Measurements from ENCODE around the gene CACHD1.
A peak's percentile ranks its signal among the peaks of the same experiment; 100 is the strongest.

CACHD1 gene

GRCh38 chr1:64472805-64473204 lies 2.9 kb downstream of the CACHD1 start:
- no CpG with 5 or more reads among the region's 5 CpGs for WGBS (ENCODE audit: insufficient coverage, insufficient read length)

DNA sequence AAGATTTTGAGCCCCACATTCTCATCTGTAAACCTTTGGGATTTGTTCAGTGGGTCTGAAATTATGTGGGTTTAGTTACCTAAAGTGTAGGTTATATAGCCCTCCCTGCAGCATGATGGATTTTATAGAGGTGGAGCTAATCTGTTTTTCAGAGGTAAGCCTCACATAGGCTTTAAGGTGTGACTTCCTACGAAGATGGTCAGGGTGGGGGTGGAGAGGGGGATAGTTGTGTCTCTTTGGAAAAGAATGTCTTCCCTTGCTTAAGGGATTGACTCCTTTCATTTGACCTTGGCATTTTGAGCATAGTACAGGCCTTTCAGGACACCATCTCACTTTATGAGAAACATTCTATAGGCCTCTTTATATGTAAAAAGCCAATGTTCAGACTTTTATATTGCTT lies 3.4 kb downstream of the CACHD1 start:
- DNase-seq (ENCODE audit: low read depth, low spot score) = no peak
- H3K4me3 ChIP-seq (ENCODE audit: low read length) = no peak overlapping the region; the same call in 1 of the 2 replicates

More at GRCh38 chr1:64472805-64473204, 2.9 kb downstream of the CACHD1 start:
- Histone ChIP-seq H3K4me3 (ENCODE audit: low read length) (peak overlapping the region; percentile 27; the same call in 1 of the 2 replicates), H3K9me3 (ENCODE audit: control insufficient read depth, insufficient read depth, low read length) (no peaks in the 10 kb centered on the region), H3K36me3 (ENCODE audit: control insufficient read depth, insufficient read depth, low read length) (no peaks in the 10 kb centered on the region), H3K27me3 (ENCODE audit: control insufficient read depth, insufficient read depth, low read length) (no peaks in the 10 kb centered on the region; the same call in 1 of the 2 replicates), H3K4me1 (ENCODE audit: control insufficient read depth, insufficient read depth, low read length) (peaks cover 11% of the 10 kb centered on the region; the same call in 1 of the 2 replicates), H3K27ac (ENCODE audit: low read length) (no peak overlapping the region)
- peak; percentile 98 for DNase-seq (ENCODE audit: low read depth, low spot score)

GRCh38 chr1:64474133-64474532 lies 4.2 kb downstream of the CACHD1 start:
- H3K36me3 ChIP-seq (ENCODE audit: control insufficient read depth, insufficient read depth, low read length) = no peaks in the 10 kb centered on the region
- WGBS (ENCODE audit: insufficient coverage, insufficient read length) = no CpG with 5 or more reads among the region's 2 CpGs
- no peak overlapping the region for H3K27ac ChIP-seq (ENCODE audit: low read length)
- no peaks in the 10 kb centered on the region; the same call in 1 of the 2 replicates for H3K27me3 ChIP-seq (ENCODE audit: control insufficient read depth, insufficient read depth, low read length)
- no peak overlapping the region for H3K4me3 ChIP-seq (ENCODE audit: low read length)
- H3K4me1 ChIP-seq (ENCODE audit: control insufficient read depth, insufficient read depth, low read length) = peaks cover 11% of the 10 kb centered on the region; the same call in 1 of the 2 replicates
- no peak for DNase-seq (ENCODE audit: low read depth, low spot score)
- H3K9me3 ChIP-seq (ENCODE audit: control insufficient read depth, insufficient read depth, low read length) = no peaks in the 10 kb centered on the region

More for the DNA sequence above, 3.4 kb downstream of the CACHD1 start:
- H3K27ac ChIP-seq (ENCODE audit: low read length) = peak overlapping the region; percentile 29
- H3K4me1 ChIP-seq (ENCODE audit: control insufficient read depth, insufficient read depth, low read length) = peaks cover 11% of the 10 kb centered on the region; the same call in 1 of the 2 replicates
- H3K36me3 ChIP-seq (ENCODE audit: control insufficient read depth, insufficient read depth, low read length) = no peaks in the 10 kb centered on the region
- H3K27me3 ChIP-seq (ENCODE audit: control insufficient read depth, insufficient read depth, low read length) = no peaks in the 10 kb centered on the region; the same call in 1 of the 2 replicates
- H3K9me3 ChIP-seq (ENCODE audit: control insufficient read depth, insufficient read depth, low read length) = no peaks in the 10 kb centered on the region
- WGBS (ENCODE audit: insufficient coverage, insufficient read length) = no CpG with 5 or more reads among the region's 1 CpG

- DNase-seq (ENCODE audit: low read depth, low spot score) = no peak
These were observed 4.9 kb downstream of the CACHD1 start for GRCh38 chr1:64474665-64475439.

DNA sequence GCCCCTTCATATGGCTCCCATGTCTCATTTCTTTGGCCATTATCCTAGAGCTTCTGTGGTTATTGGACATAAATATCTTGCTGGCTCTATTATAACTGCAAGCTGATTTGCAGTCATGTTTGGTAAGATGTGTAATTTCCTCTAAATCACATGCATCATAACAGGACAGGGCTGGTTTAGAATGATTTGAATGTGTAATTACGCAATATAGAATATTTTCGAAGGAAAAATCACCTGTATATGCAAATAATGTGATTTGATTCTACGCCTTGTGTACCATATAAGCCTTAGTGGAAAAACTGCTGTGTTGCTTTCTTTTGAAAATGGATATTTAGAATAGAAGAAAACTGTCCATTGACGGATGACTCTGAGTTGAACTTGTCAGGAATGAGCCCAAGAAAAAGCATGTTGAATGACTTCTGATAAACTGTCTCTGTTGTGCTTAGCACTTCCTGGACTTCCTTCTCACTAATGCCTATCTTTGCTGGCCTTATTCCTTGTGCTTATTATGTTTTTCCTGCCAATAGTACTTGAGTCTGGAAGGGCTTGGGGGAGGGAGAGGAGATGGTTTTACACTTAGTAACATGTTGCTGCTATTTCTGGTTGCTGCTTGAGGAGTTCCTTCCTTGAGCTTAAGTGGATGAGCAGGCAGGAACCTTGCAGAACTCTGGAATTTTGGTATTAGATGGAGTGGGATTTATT lies 6.5 kb downstream of the CACHD1 start:
- no peaks in the 10 kb centered on the region for H3K27me3 ChIP-seq (ENCODE audit: control insufficient read depth, insufficient read depth, low read length)
- H3K27ac ChIP-seq (ENCODE audit: low read length) = no peak overlapping the region
- DNase-seq (ENCODE audit: low read depth, low spot score) = no peak
- H3K4me1 ChIP-seq (ENCODE audit: control insufficient read depth, insufficient read depth, low read length) = peaks cover 12% of the 10 kb centered on the region; the same call in 1 of the 2 replicates
- no peaks in the 10 kb centered on the region for H3K9me3 ChIP-seq (ENCODE audit: control insufficient read depth, insufficient read depth, low read length)
- no peak overlapping the region for H3K4me3 ChIP-seq (ENCODE audit: low read length)
- WGBS (ENCODE audit: insufficient coverage, insufficient read length) = no CpG with 5 or more reads among the region's 4 CpGs
- no peaks in the 10 kb centered on the region for H3K36me3 ChIP-seq (ENCODE audit: control insufficient read depth, insufficient read depth, low read length)

More at GRCh38 chr1:64474665-64475439, 4.9 kb downstream of the CACHD1 start:
- H3K4me1 ChIP-seq (ENCODE audit: control insufficient read depth, insufficient read depth, low read length) = peaks cover 11% of the 10 kb centered on the region; the same call in 1 of the 2 replicates
- no peaks in the 10 kb centered on the region for H3K27me3 ChIP-seq (ENCODE audit: control insufficient read depth, insufficient read depth, low read length)
- no peaks in the 10 kb centered on the region for H3K9me3 ChIP-seq (ENCODE audit: control insufficient read depth, insufficient read depth, low read length)
- no peak overlapping the region for H3K4me3 ChIP-seq (ENCODE audit: low read length)
- no peaks in the 10 kb centered on the region for H3K36me3 ChIP-seq (ENCODE audit: control insufficient read depth, insufficient read depth, low read length)
- no peak overlapping the region for H3K27ac ChIP-seq (ENCODE audit: low read length)
- WGBS (ENCODE audit: insufficient coverage, insufficient read length) = no CpG with 5 or more reads among the region's 2 CpGs

GRCh38 chr1:64478594-64479470 lies 8.9 kb downstream of the CACHD1 start:
- Histone ChIP-seq H3K4me3 (ENCODE audit: low read length) (no peak overlapping the region), H3K36me3 (ENCODE audit: control insufficient read depth, insufficient read depth, low read length) (no peaks in the 10 kb centered on the region), H3K4me1 (ENCODE audit: control insufficient read depth, insufficient read depth, low read length) (peaks cover 12% of the 10 kb centered on the region; the same call in 1 of the 2 replicates), H3K9me3 (ENCODE audit: control insufficient read depth, insufficient read depth, low read length) (no peaks in the 10 kb centered on the region), H3K27me3 (ENCODE audit: control insufficient read depth, insufficient read depth, low read length) (no peaks in the 10 kb centered on the region), H3K27ac (ENCODE audit: low read length) (no peak overlapping the region)
- WGBS (ENCODE audit: insufficient coverage, insufficient read length) = no CpG with 5 or more reads among the region's 3 CpGs
- DNase-seq (ENCODE audit: low read depth, low spot score) = no peak

- H3K9me3 ChIP-seq (ENCODE audit: control insufficient read depth, insufficient read depth, low read length) = no peaks in the 10 kb centered on the region
- no peak for DNase-seq (ENCODE audit: low read depth, low spot score)
- no peak overlapping the region for H3K27ac ChIP-seq (ENCODE audit: low read length)
- no CpG with 5 or more reads among the region's 1 CpG for WGBS (ENCODE audit: insufficient coverage, insufficient read length)
- peaks cover 6% of the 10 kb centered on the region; the same call in 1 of the 2 replicates for H3K4me1 ChIP-seq (ENCODE audit: control insufficient read depth, insufficient read depth, low read length)
- H3K27me3 ChIP-seq (ENCODE audit: control insufficient read depth, insufficient read depth, low read length) = no peaks in the 10 kb centered on the region
- H3K4me3 ChIP-seq (ENCODE audit: low read length) = no peak overlapping the region
- no peaks in the 10 kb centered on the region for H3K36me3 ChIP-seq (ENCODE audit: control insufficient read depth, insufficient read depth, low read length)
These were observed 9.9 kb downstream of the CACHD1 start for GRCh38 chr1:64479874-64480273.

DNA sequence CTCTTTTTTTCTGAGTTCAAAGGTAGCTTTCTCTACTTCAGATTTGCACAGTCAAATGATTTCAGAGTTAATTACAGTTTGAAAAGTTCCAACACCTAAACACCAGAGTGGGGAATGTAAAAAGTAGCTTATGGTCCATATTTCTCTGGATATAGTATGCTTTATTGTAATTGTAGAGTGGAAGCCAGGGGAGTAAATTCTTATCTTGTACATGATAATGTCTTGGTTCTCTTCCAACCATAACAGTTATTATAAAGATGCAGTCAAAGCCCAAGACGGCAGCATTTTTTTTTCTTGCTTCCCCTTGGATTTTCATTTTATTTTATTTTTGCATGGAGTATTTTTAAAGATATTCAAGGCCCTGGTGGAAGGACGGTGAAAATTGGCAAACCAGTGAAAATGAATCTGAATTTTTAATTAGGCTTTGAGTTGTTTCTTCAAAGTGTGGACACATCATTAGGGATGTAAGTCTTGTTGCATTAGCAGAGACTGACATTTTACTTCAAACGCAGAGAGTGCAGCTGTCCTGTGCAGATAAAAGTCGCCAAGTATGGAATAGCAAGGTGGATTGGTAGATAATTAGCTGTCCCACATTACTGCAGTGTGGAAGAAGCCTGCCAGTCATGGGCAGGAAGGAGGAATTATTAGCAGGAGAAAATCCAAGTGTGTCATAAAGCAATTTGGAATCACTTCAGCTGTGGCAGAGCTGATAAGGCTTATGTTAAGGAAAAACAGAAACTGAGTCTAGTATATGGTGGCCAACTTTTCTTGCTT lies 11.3 kb downstream of the CACHD1 start:
- WGBS (ENCODE audit: insufficient coverage, insufficient read length) = no CpG with 5 or more reads among the region's 4 CpGs

GRCh38 chr1:64482128-64482527 lies 12.2 kb downstream of the CACHD1 start:
- WGBS (ENCODE audit: insufficient coverage, insufficient read length) = no CpG with 5 or more reads among the region's 3 CpGs
- no peak overlapping the region for H3K4me3 ChIP-seq (ENCODE audit: low read length)
- no peak overlapping the region for H3K27ac ChIP-seq (ENCODE audit: low read length)
- no peaks in the 10 kb centered on the region for H3K9me3 ChIP-seq (ENCODE audit: control insufficient read depth, insufficient read depth, low read length)
- H3K4me1 ChIP-seq (ENCODE audit: control insufficient read depth, insufficient read depth, low read length) = peaks cover 4% of the 10 kb centered on the region; the same call in 1 of the 2 replicates
- no peak for DNase-seq (ENCODE audit: low read depth, low spot score)
- H3K27me3 ChIP-seq (ENCODE audit: control insufficient read depth, insufficient read depth, low read length) = no peaks in the 10 kb centered on the region
- no peaks in the 10 kb centered on the region for H3K36me3 ChIP-seq (ENCODE audit: control insufficient read depth, insufficient read depth, low read length)

More for the DNA sequence above, 11.3 kb downstream of the CACHD1 start:
- H3K36me3 ChIP-seq (ENCODE audit: control insufficient read depth, insufficient read depth, low read length) = no peaks in the 10 kb centered on the region
- H3K9me3 ChIP-seq (ENCODE audit: control insufficient read depth, insufficient read depth, low read length) = no peaks in the 10 kb centered on the region
- DNase-seq (ENCODE audit: low read depth, low spot score) = no peak
- H3K4me3 ChIP-seq (ENCODE audit: low read length) = no peak overlapping the region
- peaks cover 2% of the 10 kb centered on the region; the same call in 1 of the 2 replicates for H3K4me1 ChIP-seq (ENCODE audit: control insufficient read depth, insufficient read depth, low read length)
- no peaks in the 10 kb centered on the region for H3K27me3 ChIP-seq (ENCODE audit: control insufficient read depth, insufficient read depth, low read length)
- no peak overlapping the region for H3K27ac ChIP-seq (ENCODE audit: low read length)
